Trophoblast cell (in vitro differentiated cells and primary cell): ENCODE data around the gene IPCEF1.
"Not testable (repeated sequence)": the region's sequence is repeated elsewhere in the genome, so short reads cannot be mapped to it uniquely, and the experiment has no call there.

Experiments used
- DNase-seq, 2 donors: peaks; one replicate each; pipeline ENCODE4 v3.0.0-alpha.2; 2016
- H2AFZ ChIP-seq: 2 replicates; pipeline ENCODE4 v1.6.1; 2013; ENCODE audit warnings: low read length, moderate library complexity, mild to moderate bottlenecking; ENCODE audit not compliant: insufficient read depth, poor library complexity
- H2AK5ac ChIP-seq: 2 replicates; pipeline ENCODE4 v1.6.1; 2013; ENCODE audit warnings: mild to moderate bottlenecking, low read length
- H2BK120ac ChIP-seq: 2 replicates; pipeline ENCODE4 v1.6.1; 2013; ENCODE audit warnings: low read length, mild to moderate bottlenecking, moderate library complexity; ENCODE audit not compliant: insufficient read depth, poor library complexity
- H2BK12ac ChIP-seq: 2 replicates; pipeline ENCODE4 v1.6.1; 2013; ENCODE audit warnings: mild to moderate bottlenecking, low read length, moderate library complexity
- H2BK5ac ChIP-seq: 2 replicates; pipeline ENCODE4 v1.6.1; 2013; ENCODE audit warnings: low read length, low read depth, moderate library complexity, mild to moderate bottlenecking; ENCODE audit not compliant: poor library complexity
- H3K14ac ChIP-seq: 2 replicates; pipeline ENCODE4 v1.6.1; 2013; ENCODE audit warnings: mild to moderate bottlenecking, low read length
- H3K18ac ChIP-seq: 2 replicates; pipeline ENCODE4 v1.6.1; 2013; ENCODE audit warnings: mild to moderate bottlenecking, low read length
- H3K23ac ChIP-seq: 2 replicates; pipeline ENCODE4 v1.6.1; 2013; ENCODE audit warnings: low read length
- H3K27ac ChIP-seq: 2 replicates; pipeline ENCODE4 v1.5.1; 2013; ENCODE audit warnings: low read depth, mild to moderate bottlenecking, inconsistent platforms, low read length, moderate library complexity
- H3K27me3 ChIP-seq: 2 replicates; pipeline ENCODE4 v1.6.1; 2013; ENCODE audit warnings: inconsistent platforms, mild to moderate bottlenecking, low read length, moderate library complexity; ENCODE audit not compliant: insufficient read depth
- H3K36me3 ChIP-seq, 2 experiments: 1 replicate in 1 of 2; 2 replicates in 1 of 2; pipeline ENCODE4 v1.6.1; 2013; ENCODE audit warnings: low read length in 2 of 2, mild to moderate bottlenecking in 2 of 2, moderate library complexity in 1 of 2; ENCODE audit not compliant: insufficient read depth in 2 of 2, control insufficient read depth in 1 of 2
- H3K4ac ChIP-seq: 2 replicates; pipeline ENCODE4 v1.6.1; 2013; ENCODE audit warnings: low read depth, mild to moderate bottlenecking, low read length, moderate library complexity
- H3K4me1 ChIP-seq, 2 experiments: 1 replicate in 1 of 2; 2 replicates in 1 of 2; pipeline ENCODE4 v1.6.1; 2013; ENCODE audit warnings: low read length in 2 of 2, mild to moderate bottlenecking in 2 of 2, moderate library complexity in 1 of 2; ENCODE audit not compliant: insufficient read depth in 2 of 2, control insufficient read depth in 1 of 2
- H3K4me2 ChIP-seq: 2 replicates; pipeline ENCODE4 v1.6.1; 2013; ENCODE audit warnings: inconsistent platforms, mild to moderate bottlenecking, low read length, moderate library complexity
- H3K4me3 ChIP-seq: 2 replicates; pipeline ENCODE4 v1.5.1; 2013; ENCODE audit warnings: mild to moderate bottlenecking, low read depth, low read length, inconsistent platforms
- H3K79me1 ChIP-seq: one replicate; pipeline ENCODE4 v1.6.1; 2013; ENCODE audit warnings: low read length
- H3K79me2 ChIP-seq: 2 replicates; pipeline ENCODE4 v1.6.1; 2013; ENCODE audit warnings: low read length, mild to moderate bottlenecking; ENCODE audit not compliant: control insufficient read depth, insufficient read depth, poor library complexity
- H3K9ac ChIP-seq: 2 replicates; pipeline ENCODE4 v1.6.1; 2013; ENCODE audit warnings: mild to moderate bottlenecking, low read length
- H3K9me3 ChIP-seq: 2 replicates; pipeline ENCODE4 v1.6.1; 2013; ENCODE audit warnings: low read depth, mild to moderate bottlenecking, control low read depth, inconsistent platforms, low read length; ENCODE audit not compliant: insufficient read depth
- H4K12ac ChIP-seq: 2 replicates; pipeline ENCODE4 v1.6.1; 2013; ENCODE audit warnings: low read depth, mild to moderate bottlenecking, low read length, moderate library complexity
- H4K8ac ChIP-seq: 2 replicates; pipeline ENCODE4 v1.6.1; 2013; ENCODE audit warnings: low read depth, mild to moderate bottlenecking, low read length, moderate library complexity
- H4K91ac ChIP-seq: one replicate; pipeline ENCODE4 v1.6.1; 2013; ENCODE audit warnings: low read depth, mild to moderate bottlenecking, low read length, moderate library complexity
- WGBS: extraction: QIAGEN DNeasy Blood & Tissue Kit; methylation state at CpG from one replicate; pipeline ENCODE4 v1.1.7; 2013; ENCODE audit warnings: missing lambda C conversion rate; ENCODE audit not compliant: insufficient read length, insufficient coverage; ENCODE audit errors: extremely low coverage; 5-methylcytosine and 5-hydroxymethylcytosine counted together

Gene IPCEF1

DNA sequence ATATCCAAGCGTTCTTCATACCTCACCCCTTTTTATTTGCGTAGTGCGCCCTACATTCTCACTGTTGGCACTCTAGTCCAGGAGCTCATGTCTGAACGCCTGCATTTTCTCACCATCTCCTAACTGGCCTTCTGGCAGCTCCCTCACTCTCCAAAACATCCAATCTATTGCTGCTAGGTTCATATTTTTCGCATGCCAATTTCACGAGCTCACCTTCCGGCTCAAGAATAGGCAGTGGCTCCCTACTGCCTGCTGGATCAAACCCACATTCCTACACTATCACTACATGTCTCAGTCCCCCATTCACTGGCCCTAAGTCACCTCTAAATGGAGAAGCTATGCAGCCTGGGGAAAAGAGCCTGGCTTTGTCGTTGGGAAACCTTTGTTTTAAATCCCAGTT lies 115.0 kb downstream of the IPCEF1 start:
- Histone ChIP-seq H3K4me3 (no peak overlapping the region), H3K23ac (no peak overlapping the region)
- no CpG with 5 or more reads among the region's 8 CpGs for WGBS

GRCh38 chr6:154241061-154241460 lies 115.5 kb downstream of the IPCEF1 start:
- not testable (repeated sequence) for H3K79me2 ChIP-seq, H3K4ac ChIP-seq, H3K4me2 ChIP-seq

More for the DNA sequence above, 115.0 kb downstream of the IPCEF1 start:
- Histone ChIP-seq H3K9ac (no peak overlapping the region), H3K79me2 (no peaks in the 10 kb centered on the region), H2BK5ac (no peak overlapping the region), H4K8ac (no peak overlapping the region), H3K14ac (no peak overlapping the region), H3K4ac (no peak overlapping the region), H3K79me1 (no peaks in the 10 kb centered on the region), H3K18ac (no peak overlapping the region), H3K27me3 (no peaks in the 10 kb centered on the region), H2BK120ac (no peak overlapping the region), H3K4me1 (peaks cover 0 to 3% of the 10 kb centered on the region in 2 experiments), H4K91ac (no peak overlapping the region), H3K4me2 (no peak overlapping the region), H2BK12ac (no peak overlapping the region), H2AFZ (no peak overlapping the region), H4K12ac (no peak overlapping the region), H3K36me3 (no peaks in the 10 kb centered on the region), H2AK5ac (no peak overlapping the region), H3K27ac (no peak overlapping the region), H3K9me3 (no peaks in the 10 kb centered on the region)
- DNase-seq, result no peak

GRCh38 chr6:154239392-154239791 lies 117.2 kb downstream of the IPCEF1 start:
- Histone ChIP-seq H4K91ac (no peak overlapping the region), H3K79me2 (no peaks in the 10 kb centered on the region)
- WGBS, result no CpG with 5 or more reads among the region's 7 CpGs

More at GRCh38 chr6:154241061-154241460, 115.5 kb downstream of the IPCEF1 start:
- H3K9me3 ChIP-seq, H3K79me1 ChIP-seq, H3K14ac ChIP-seq, H2AK5ac ChIP-seq, H2AFZ ChIP-seq, H3K9ac ChIP-seq, H4K91ac ChIP-seq, H4K8ac ChIP-seq, H3K4me3 ChIP-seq, H3K23ac ChIP-seq, H4K12ac ChIP-seq, H3K36me3 ChIP-seq, H3K27me3 ChIP-seq, DNase-seq, H2BK12ac ChIP-seq, H3K4me1 ChIP-seq, H2BK120ac ChIP-seq, H3K18ac ChIP-seq, H3K27ac ChIP-seq, H2BK5ac ChIP-seq: not testable (repeated sequence)
- no CpG with 5 or more reads among the region's 11 CpGs for WGBS

DNA sequence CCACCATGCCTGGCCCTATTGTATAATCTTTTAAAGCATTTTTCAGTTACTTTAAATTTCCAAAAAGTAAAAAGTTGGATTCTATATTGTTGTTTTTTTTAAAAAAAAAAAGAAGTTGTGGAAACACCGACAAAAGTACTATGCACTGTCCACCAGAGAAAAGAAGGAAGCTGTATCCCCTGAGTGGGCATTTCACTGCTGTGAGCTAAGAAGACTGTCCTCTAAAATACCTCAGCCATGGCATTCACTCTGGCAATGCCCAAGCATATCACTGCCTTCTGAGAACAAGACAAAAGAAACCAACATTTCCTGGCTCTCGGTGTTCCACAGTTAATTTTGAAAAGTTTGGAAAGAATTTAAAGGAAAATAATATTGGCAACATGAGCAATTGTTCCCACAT lies 117.8 kb downstream of the IPCEF1 start:
- Histone ChIP-seq H3K36me3 (no peaks in the 10 kb centered on the region), H3K4me2 (no peak overlapping the region), H3K4ac (no peak overlapping the region), H3K4me1 (peaks cover 0 to 3% of the 10 kb centered on the region in 2 experiments), H3K9me3 (no peaks in the 10 kb centered on the region), H3K27ac (no peak overlapping the region), H4K91ac (no peak overlapping the region), H3K23ac (no peak overlapping the region), H2BK12ac (peak overlapping the region; percentile 68), H2BK5ac (no peak overlapping the region), H4K8ac (no peak overlapping the region), H4K12ac (no peak overlapping the region), H2AFZ (no peak overlapping the region), H3K18ac (no peak overlapping the region), H3K79me2 (no peaks in the 10 kb centered on the region), H3K14ac (no peak overlapping the region), H3K27me3 (no peaks in the 10 kb centered on the region), H2AK5ac (no peak overlapping the region), H2BK120ac (no peak overlapping the region), H3K4me3 (no peak overlapping the region), H3K9ac (no peak overlapping the region), H3K79me1 (no peaks in the 10 kb centered on the region)
- no CpG with 5 or more reads among the region's 2 CpGs for WGBS
- no peak for DNase-seq

More at GRCh38 chr6:154239392-154239791, 117.2 kb downstream of the IPCEF1 start:
- no peaks in the 10 kb centered on the region for H3K9me3 ChIP-seq
- H3K36me3 ChIP-seq, result no peaks in the 10 kb centered on the region
- no peak overlapping the region for H3K14ac ChIP-seq
- peak; percentile 21 to 70 for DNase-seq
- no peaks in the 10 kb centered on the region for H3K79me1 ChIP-seq
- H3K4me1 ChIP-seq, result peaks cover 0 to 3% of the 10 kb centered on the region in 2 experiments
- no peak overlapping the region for H2BK5ac ChIP-seq
- no peak overlapping the region for H3K18ac ChIP-seq
- no peak overlapping the region for H3K9ac ChIP-seq
- H4K12ac ChIP-seq, result no peak overlapping the region
- H3K27ac ChIP-seq, result no peak overlapping the region
- no peak overlapping the region for H3K4ac ChIP-seq
- no peak overlapping the region for H3K4me2 ChIP-seq
- no peaks in the 10 kb centered on the region for H3K27me3 ChIP-seq
- no peak overlapping the region for H4K8ac ChIP-seq
- no peak overlapping the region for H2BK12ac ChIP-seq
- no peak overlapping the region for H2AFZ ChIP-seq
- H3K23ac ChIP-seq, result no peak overlapping the region
- H3K4me3 ChIP-seq, result no peak overlapping the region
- H2BK120ac ChIP-seq, result no peak overlapping the region
- H2AK5ac ChIP-seq, result no peak overlapping the region
